ENCODE results near the gene IARS1. TPM values are rescaled to one million over a fixed set of nuclear protein-coding genes. Genes with fewer than 3 reads are reported as not detected.
A peak's percentile ranks its signal among the peaks of the same experiment; 100 is the strongest.

IARS1 gene
- total and polyA plus RNA-seq, 2 of the 8 experiments (the other 6 are each of a cell fraction or from before 2014, with no cell fraction given) = 74.9 to 243 TPM

- peak; percentile 85 for TF ChIP-seq KDM4A (IDR thresholded peaks at IDR 0.05; ENCODE audit: low read depth, low read length, severe bottlenecking)
- TF ChIP-seq CHD2 (IDR thresholded peaks at IDR 0.05; ENCODE audit: low read length) = no peak; the same call in 1 of the 2 replicates
- TF ChIP-seq NRF1 (IDR thresholded peaks at IDR 0.05; ENCODE audit: low read depth, low read length) = no peak
- peak; percentile 92 to 97 for TF ChIP-seq SIN3A (conservative IDR thresholded peaks at IDR 0.05 in 1 of 2, IDR thresholded peaks at IDR 0.05 in 1 of 2; ENCODE audit: low read depth in 1 of 2, low read length in 2 of 2)
- TF ChIP-seq TEAD4 (IDR thresholded peaks at IDR 0.05; ENCODE audit: low read depth, low read length) = peak; percentile 52; the same call in 1 of the 2 replicates
- TF ChIP-seq BACH1 (IDR thresholded peaks at IDR 0.05; ENCODE audit: low read length) = peak; percentile 19; the same call in 1 of the 2 replicates
- peak; percentile 80 to 83; a peak in 2 of 3 replicates for TF ChIP-seq POLR2A (IDR thresholded peaks at IDR 0.05; ENCODE audit: control extremely low read depth in 1 of 2, low read depth in 2 of 2, low read length in 2 of 2)
- TF ChIP-seq RFX5 (IDR thresholded peaks at IDR 0.05; ENCODE audit: borderline replicate concordance, low read depth, low read length) = peak; percentile 38; the same call in 1 of the 2 replicates
- peak; percentile 95 for TF ChIP-seq POLR2AphosphoS5 (IDR thresholded peaks at IDR 0.05; ENCODE audit: low read depth, low read length)
- TF ChIP-seq FOSL1 (IDR thresholded peaks at IDR 0.05; ENCODE audit: insufficient read depth, low read depth, low read length) = no peak
- peak; percentile 77 for TF ChIP-seq ATF3 (IDR thresholded peaks at IDR 0.05; ENCODE audit: insufficient read depth, low read depth, low read length)
- TF ChIP-seq SAP30 (IDR thresholded peaks at IDR 0.05; ENCODE audit: insufficient read depth, insufficient replicate concordance, low read length) = peak; percentile 99
- TF ChIP-seq SIRT6 (IDR thresholded peaks at IDR 0.05; ENCODE audit: low read length) = no peak
- TF ChIP-seq TAF7 (optimal IDR thresholded peaks at IDR 0.05; ENCODE audit: borderline replicate concordance, low read depth, low read length) = peak; percentile 23
- TF ChIP-seq TAF1 (IDR thresholded peaks at IDR 0.05; ENCODE audit: low read depth, low read length) = peak; percentile 97
- peak; percentile 88; the same call in 1 of the 2 replicates for TF ChIP-seq SP4 (IDR thresholded peaks at IDR 0.05; ENCODE audit: low read length)
- TF ChIP-seq TCF12 (IDR thresholded peaks at IDR 0.05; ENCODE audit: low read depth, low read length) = no peak
- TF ChIP-seq EP300 (IDR thresholded peaks at IDR 0.05; ENCODE audit: borderline replicate concordance in 1 of 2, low read depth in 2 of 2, low read length in 2 of 2) = peak in 1 of 2 experiments; percentile 89; a peak in 1 of 3 replicates
- TF ChIP-seq ZNF274 (IDR thresholded peaks at IDR 0.05; ENCODE audit: borderline replicate concordance, extremely low read depth, low read length) = no peak
- peak; percentile 91 for TF ChIP-seq MAX (IDR thresholded peaks at IDR 0.05)
- TF ChIP-seq EGR1 (IDR thresholded peaks at IDR 0.05; ENCODE audit: borderline replicate concordance, low read depth, low read length) = no peak
These were observed 31.9 kb upstream of the IARS1 start, which contains the start of the genes CENPP and NOL8 (continued) for GRCh38 chr9:92325269-92325990.
